HepG2 (cell line): Measurements from ENCODE around the gene TRPM6.

Experiments
- CBX5 ChIP-seq: sonication (generic); formaldehyde crosslinking; IDR thresholded peaks from 2 replicates; pipeline ENCODE4 v1.4.0; 2020; ENCODE audit warnings: missing genetic modification reagents, borderline replicate concordance
- CTCF ChIP-seq: sonication (generic); formaldehyde crosslinking; IDR thresholded peaks from 2 replicates; pipeline ENCODE4 v1.5.0; 2020; ENCODE audit warnings: mild to moderate bottlenecking, missing genetic modification reagents, moderate library complexity
- EED ChIP-seq: sonication (generic); formaldehyde crosslinking; IDR thresholded peaks from 2 replicates; pipeline ENCODE4 v1.5.0; 2020; ENCODE audit warnings: mild to moderate bottlenecking, missing genetic modification reagents
- EP300 ChIP-seq, 3 experiments: sonication (generic) in 1 of 3; formaldehyde crosslinking in 1 of 3; IDR thresholded peaks; 2 replicates each; pipeline versions ENCODE4 v1.5.1 to v1.6.1; 2011 to 2020; ENCODE audit warnings: low read depth in 2 of 3, low read length in 2 of 3, borderline replicate concordance in 1 of 3, improper control_type of control experiment in 1 of 3, mild to moderate bottlenecking in 1 of 3, missing genetic modification reagents in 1 of 3, moderate library complexity in 1 of 3
- GATAD1 ChIP-seq: IDR thresholded peaks from 2 replicates; pipeline ENCODE4 v1.6.1; 2016; ENCODE audit warnings: missing genetic modification reagents, missing compliant biosample characterization
- POLR2A ChIP-seq, 2 experiments: IDR thresholded peaks; 2 replicates each; pipeline ENCODE4 v1.6.1; 2011; ENCODE audit warnings: low read depth in 2 of 2, low read length in 2 of 2, mild to moderate bottlenecking in 1 of 2, moderate library complexity in 1 of 2; ENCODE audit not compliant: insufficient read depth in 1 of 2
- POLR2AphosphoS5 ChIP-seq: IDR thresholded peaks from 2 replicates; pipeline ENCODE4 v1.6.1; 2012; ENCODE audit warnings: low read depth, low read length
- RFXAP ChIP-seq: sonication (generic); formaldehyde crosslinking; IDR thresholded peaks from 2 replicates; pipeline ENCODE4 v1.4.0; 2020; ENCODE audit warnings: missing genetic modification reagents, borderline replicate concordance
- TCF7L2 ChIP-seq: IDR thresholded peaks from 2 replicates; pipeline ENCODE4 v1.6.1; 2011; ENCODE audit warnings: mild to moderate bottlenecking, low read depth, low read length, moderate library complexity
- ZNF484 ChIP-seq: sonication (generic); formaldehyde crosslinking; IDR thresholded peaks from 2 replicates; pipeline ENCODE4 v1.5.1; 2020; ENCODE audit warnings: mild to moderate bottlenecking, low read depth, missing genetic modification reagents, borderline replicate concordance
- TF ChIP-seq, protein P1 (sequence below), 2 experiments: fragments of 450-650 bp in 1 of 2; sonication (generic) in 1 of 2; formaldehyde crosslinking in 1 of 2; IDR thresholded peaks; 2 replicates each; pipeline versions ENCODE4 v1.6.1 to v1.8.0; 2016 to 2022; ENCODE audit warnings: antibody characterized with exemption in 1 of 2, mild to moderate bottlenecking in 1 of 2, missing genetic modification reagents in 1 of 2

DNA sequence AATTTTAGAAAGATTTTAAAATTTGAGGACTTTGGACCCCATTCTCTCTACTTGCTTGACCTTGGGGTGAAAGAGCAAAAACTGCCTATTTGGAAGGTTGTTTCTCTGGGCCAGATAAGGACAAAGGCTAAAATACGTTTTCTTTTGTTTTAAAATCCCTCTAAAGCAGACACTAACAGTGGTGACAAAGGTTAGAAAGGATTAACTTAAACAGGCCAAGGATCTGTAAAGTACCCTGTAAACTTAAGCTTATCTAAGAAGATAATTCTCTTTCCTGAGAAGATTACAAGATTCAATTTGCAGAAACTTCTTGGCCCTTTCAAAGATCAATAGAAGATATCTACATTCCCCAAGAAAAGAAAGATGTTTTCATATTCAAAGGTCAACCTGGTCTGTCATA is 12.1 kb downstream of the TRPM6 start:
- TF ChIP-seq EP300 (IDR thresholded peaks at IDR 0.05; ENCODE audit: low read depth in 2 of 2, low read length in 2 of 2) (no peak), EP300 (CRISPR knock-in tag; IDR thresholded peaks at IDR 0.05; ENCODE audit: borderline replicate concordance) (no peak), CBX5 (CRISPR knock-in tag) (no peak), EED (CRISPR knock-in tag) (no peak), POLR2A (IDR thresholded peaks at IDR 0.05; ENCODE audit: insufficient read depth in 1 of 2, low read depth in 2 of 2, low read length in 2 of 2) (no peak), GATAD1 (CRISPR knock-in tag) (no peak), ZNF484 (no peak), RFXAP (CRISPR knock-in tag) (no peak), TCF7L2 (no peak), CTCF (CRISPR knock-in tag) (no peak), POLR2AphosphoS5 (no peak)
- TF ChIP-seq, protein P1, sequence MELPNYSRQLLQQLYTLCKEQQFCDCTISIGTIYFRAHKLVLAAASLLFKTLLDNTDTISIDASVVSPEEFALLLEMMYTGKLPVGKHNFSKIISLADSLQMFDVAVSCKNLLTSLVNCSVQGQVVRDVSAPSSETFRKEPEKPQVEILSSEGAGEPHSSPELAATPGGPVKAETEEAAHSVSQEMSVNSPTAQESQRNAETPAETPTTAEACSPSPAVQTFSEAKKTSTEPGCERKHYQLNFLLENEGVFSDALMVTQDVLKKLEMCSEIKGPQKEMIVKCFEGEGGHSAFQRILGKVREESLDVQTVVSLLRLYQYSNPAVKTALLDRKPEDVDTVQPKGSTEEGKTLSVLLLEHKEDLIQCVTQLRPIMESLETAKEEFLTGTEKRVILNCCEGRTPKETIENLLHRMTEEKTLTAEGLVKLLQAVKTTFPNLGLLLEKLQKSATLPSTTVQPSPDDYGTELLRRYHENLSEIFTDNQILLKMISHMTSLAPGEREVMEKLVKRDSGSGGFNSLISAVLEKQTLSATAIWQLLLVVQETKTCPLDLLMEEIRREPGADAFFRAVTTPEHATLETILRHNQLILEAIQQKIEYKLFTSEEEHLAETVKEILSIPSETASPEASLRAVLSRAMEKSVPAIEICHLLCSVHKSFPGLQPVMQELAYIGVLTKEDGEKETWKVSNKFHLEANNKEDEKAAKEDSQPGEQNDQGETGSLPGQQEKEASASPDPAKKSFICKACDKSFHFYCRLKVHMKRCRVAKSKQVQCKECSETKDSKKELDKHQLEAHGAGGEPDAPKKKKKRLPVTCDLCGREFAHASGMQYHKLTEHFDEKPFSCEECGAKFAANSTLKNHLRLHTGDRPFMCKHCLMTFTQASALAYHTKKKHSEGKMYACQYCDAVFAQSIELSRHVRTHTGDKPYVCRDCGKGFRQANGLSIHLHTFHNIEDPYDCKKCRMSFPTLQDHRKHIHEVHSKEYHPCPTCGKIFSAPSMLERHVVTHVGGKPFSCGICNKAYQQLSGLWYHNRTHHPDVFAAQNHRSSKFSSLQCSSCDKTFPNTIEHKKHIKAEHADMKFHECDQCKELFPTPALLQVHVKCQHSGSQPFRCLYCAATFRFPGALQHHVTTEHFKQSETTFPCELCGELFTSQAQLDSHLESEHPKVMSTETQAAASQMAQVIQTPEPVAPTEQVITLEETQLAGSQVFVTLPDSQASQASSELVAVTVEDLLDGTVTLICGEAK (IDR thresholded peaks at IDR 0.05) = no peak
- TF ChIP-seq, protein P1 (CRISPR knock-in tag; IDR thresholded peaks at IDR 0.05) = no peak
